AG10803 (cell line): ENCODE data around the gene ST6GALNAC3.

Experiments
- DNase-seq: peaks from one replicate; pipeline ENCODE4 v3.0.0; 2010; ENCODE audit warnings: low read depth
- H3K4me3 ChIP-seq: 2 replicates; pipeline ENCODE4 v1.5.1; 2011; ENCODE audit warnings: mild to moderate bottlenecking, low read length, control low read depth
- TF ChIP-seq, protein P1 (sequence below): conservative IDR thresholded peaks from 2 replicates; pipeline ENCODE4 v1.5.1; 2011; ENCODE audit warnings: mild to moderate bottlenecking, low read length, control low read depth, inconsistent platforms

Gene ST6GALNAC3

DNA sequence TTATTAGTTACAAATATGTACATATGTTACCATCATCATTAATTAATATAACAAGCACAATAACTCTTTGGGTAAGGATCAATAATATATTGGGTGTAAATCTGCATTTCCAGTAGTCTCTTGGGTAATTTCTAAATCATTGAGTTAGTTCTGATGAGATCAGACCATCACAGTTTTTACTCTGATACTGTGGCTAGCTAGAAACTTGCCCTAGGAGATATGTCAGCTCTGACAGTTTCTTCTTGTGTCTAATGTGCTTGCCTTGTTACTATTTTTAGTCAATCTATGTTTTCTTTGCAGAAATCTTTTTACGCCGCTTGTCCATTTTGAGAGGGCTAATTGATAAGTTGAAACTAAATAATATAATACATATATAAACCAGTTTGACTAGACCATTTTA, 507.2 kb downstream of the ST6GALNAC3 start:
- H3K4me3 ChIP-seq, result no peak overlapping the region
- no peak for DNase-seq
- TF ChIP-seq, protein P1, sequence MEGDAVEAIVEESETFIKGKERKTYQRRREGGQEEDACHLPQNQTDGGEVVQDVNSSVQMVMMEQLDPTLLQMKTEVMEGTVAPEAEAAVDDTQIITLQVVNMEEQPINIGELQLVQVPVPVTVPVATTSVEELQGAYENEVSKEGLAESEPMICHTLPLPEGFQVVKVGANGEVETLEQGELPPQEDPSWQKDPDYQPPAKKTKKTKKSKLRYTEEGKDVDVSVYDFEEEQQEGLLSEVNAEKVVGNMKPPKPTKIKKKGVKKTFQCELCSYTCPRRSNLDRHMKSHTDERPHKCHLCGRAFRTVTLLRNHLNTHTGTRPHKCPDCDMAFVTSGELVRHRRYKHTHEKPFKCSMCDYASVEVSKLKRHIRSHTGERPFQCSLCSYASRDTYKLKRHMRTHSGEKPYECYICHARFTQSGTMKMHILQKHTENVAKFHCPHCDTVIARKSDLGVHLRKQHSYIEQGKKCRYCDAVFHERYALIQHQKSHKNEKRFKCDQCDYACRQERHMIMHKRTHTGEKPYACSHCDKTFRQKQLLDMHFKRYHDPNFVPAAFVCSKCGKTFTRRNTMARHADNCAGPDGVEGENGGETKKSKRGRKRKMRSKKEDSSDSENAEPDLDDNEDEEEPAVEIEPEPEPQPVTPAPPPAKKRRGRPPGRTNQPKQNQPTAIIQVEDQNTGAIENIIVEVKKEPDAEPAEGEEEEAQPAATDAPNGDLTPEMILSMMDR, result no peak

- TF ChIP-seq, protein P1, result no peak
- no peak for DNase-seq
- H3K4me3 ChIP-seq, result no peak overlapping the region
Observed at GRCh38 chr1:76583235-76583868, 508.8 kb downstream of the ST6GALNAC3 start.

DNA sequence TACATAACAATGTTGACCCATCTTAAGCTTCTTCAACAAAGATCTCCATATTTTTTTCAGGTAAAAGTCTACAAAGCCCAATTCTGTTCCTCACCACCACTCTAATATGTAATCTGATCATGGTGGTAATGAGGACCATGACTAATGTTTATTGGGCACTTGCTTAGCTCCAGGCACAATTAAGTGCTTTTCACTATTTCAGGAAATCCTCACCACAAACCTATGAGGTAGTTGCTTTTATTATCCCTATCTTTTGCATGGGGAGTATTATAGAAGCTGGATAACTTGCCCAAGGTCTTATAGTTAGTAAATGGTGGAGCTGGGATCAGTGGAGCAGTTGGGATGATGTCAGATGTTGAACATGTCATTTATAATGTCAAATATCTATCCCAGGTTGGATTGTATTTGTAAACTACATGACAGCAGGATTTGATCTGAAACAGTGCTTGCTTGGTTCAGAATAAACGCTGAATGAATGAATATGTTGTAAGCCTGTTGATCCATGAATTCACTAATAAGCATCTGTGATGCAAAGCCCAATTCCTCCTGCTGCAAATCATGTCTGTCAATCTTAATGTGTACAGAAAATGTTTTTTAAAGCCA, 509.4 kb downstream of the ST6GALNAC3 start:
- TF ChIP-seq, protein P1, result no peak

GRCh38 chr1:76585980-76586674, 511.6 kb downstream of the ST6GALNAC3 start:
- TF ChIP-seq, protein P1, result no peak

More for the DNA sequence above, 509.4 kb downstream of the ST6GALNAC3 start:
- DNase-seq, result no peak
- H3K4me3 ChIP-seq, result no peak overlapping the region

GRCh38 chr1:76587212-76587611, 512.7 kb downstream of the ST6GALNAC3 start:
- DNase-seq, result no peak
- TF ChIP-seq, protein P1, result no peak
- no peak overlapping the region for H3K4me3 ChIP-seq

More at GRCh38 chr1:76585980-76586674, 511.6 kb downstream of the ST6GALNAC3 start:
- no peak overlapping the region for H3K4me3 ChIP-seq
- no peak for DNase-seq

DNA sequence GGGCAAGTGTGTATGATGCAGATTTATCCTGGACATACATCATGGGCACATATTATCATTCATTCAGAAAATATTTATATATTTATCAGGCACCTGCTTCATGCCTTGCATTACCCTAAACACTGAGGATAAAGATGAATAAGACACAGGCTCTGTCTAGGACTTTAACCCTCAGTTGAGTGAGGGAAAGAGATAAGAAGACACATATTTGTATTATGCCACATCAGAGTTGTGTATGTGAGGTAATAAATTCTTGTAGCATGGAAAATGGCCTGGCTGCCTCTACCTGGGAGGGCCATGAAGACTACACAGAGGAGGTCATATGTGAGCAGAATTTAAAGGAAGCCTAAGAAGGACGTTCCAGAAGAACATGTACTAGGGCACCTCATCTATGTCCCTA, 516.9 kb downstream of the ST6GALNAC3 start:
- DNase-seq, result no peak
- H3K4me3 ChIP-seq, result no peak overlapping the region
- TF ChIP-seq, protein P1, result no peak
